Endothelial cell of umbilical vein (primary cell): Measurements from ENCODE around the gene CCDC97. TPM values are rescaled to one million over a fixed set of nuclear protein-coding genes. Genes with fewer than 3 reads are reported as not detected.

ENCODE experiments used
- BruUV-seq: library from RNA; stranded (reverse); fragments of 400-500 nt; replicated peaks from 2 replicates; lab custom pipeline; 2021; lab: Mats Ljungman, UMichigan
- CTCF ChIA-PET: fragments of 300-600, 350-600 bp; sonication (Branson Sonifier 250); formaldehyde crosslinking; loops from one replicate; lab custom pipeline; 2021; ENCODE audit warnings: antibody characterized with exemption, inconsistent platforms; lab: Charles Lee
- POLR2A ChIA-PET: fragments of 300-600, 350-600 bp; sonication (Branson Sonifier 250); formaldehyde crosslinking; loops from one replicate; lab custom pipeline; 2021; ENCODE audit warnings: antibody characterized with exemption, inconsistent platforms; lab: Charles Lee
- DNase-seq: peaks from one replicate; pipeline ENCODE4 v3.0.0-alpha.2; 2011; ENCODE audit warnings: low read depth, low spot score
- FAIRE-seq: peaks from 2 replicates; lab custom pipeline; 2011; peaks lifted over from hg19 to GRCh38; lab: Jason Lieb, UNC
- H2AFZ ChIP-seq: 2 replicates; pipeline ENCODE4 v1.6.0; 2012; ENCODE audit warnings: low read depth, low read length, control low read depth, inconsistent platforms
- H3K27ac ChIP-seq: 2 replicates; pipeline ENCODE4 v1.5.1; 2011; ENCODE audit warnings: low read depth, mild to moderate bottlenecking, control low read depth, low read length, moderate library complexity; ENCODE audit not compliant: insufficient read depth
- H3K27me3 ChIP-seq, 2 experiments: 2 replicates each; pipeline versions ENCODE4 v1.6.0 to v1.6.1; 2011; ENCODE audit warnings: low read length in 2 of 2, mixed read lengths in 1 of 2; ENCODE audit not compliant: control insufficient read depth in 2 of 2, insufficient read depth in 2 of 2
- H3K36me3 ChIP-seq, 2 experiments: 2 replicates in 1 of 2; 3 replicates in 1 of 2; pipeline ENCODE4 v1.5.1; 2011; ENCODE audit warnings: low read length in 2 of 2, mild to moderate bottlenecking in 1 of 2, moderate library complexity in 1 of 2; ENCODE audit not compliant: control insufficient read depth in 2 of 2, insufficient read depth in 2 of 2; ENCODE audit errors: extremely low read depth in 1 of 2
- H3K4me1 ChIP-seq: 3 replicates; pipeline ENCODE4 v1.5.1; 2011; ENCODE audit warnings: mild to moderate bottlenecking, low read length; ENCODE audit not compliant: control insufficient read depth, insufficient read depth; ENCODE audit errors: extremely low read depth
- H3K4me2 ChIP-seq: 2 replicates; pipeline ENCODE4 v1.6.1; 2011; ENCODE audit warnings: low read length, control low read depth, mixed read lengths; ENCODE audit not compliant: insufficient read depth
- H3K4me3 ChIP-seq, 3 experiments: fragments of 200-600 bp in 1 of 3; sonication (generic), shearing (Covaris generic) in 1 of 3; replicated peaks in 1 of 3; 2 replicates each; pipeline ENCODE4 v1.5.1; 2011 to 2016; ENCODE audit warnings: control low read depth in 3 of 3, low read length in 3 of 3, mild to moderate bottlenecking in 2 of 3, inconsistent platforms in 1 of 3, low read depth in 1 of 3, moderate library complexity in 1 of 3; ENCODE audit not compliant: insufficient read depth in 1 of 3
- H3K79me2 ChIP-seq: 2 replicates; pipeline ENCODE4 v1.6.0; 2012; ENCODE audit warnings: low read length, inconsistent platforms; ENCODE audit not compliant: control insufficient read depth, insufficient read depth
- H3K9ac ChIP-seq: replicated peaks from 2 replicates; pipeline ENCODE3; 2011; ENCODE audit warnings: low read length, control low read depth; ENCODE audit not compliant: insufficient read depth; ENCODE audit errors: extremely low read depth
- H3K9me1 ChIP-seq: replicated peaks from 3 replicates; pipeline ENCODE4 v1.6.0; 2011; ENCODE audit warnings: mild to moderate bottlenecking, low read length; ENCODE audit not compliant: control insufficient read depth, insufficient read depth; ENCODE audit errors: extremely low read depth
- H3K9me3 ChIP-seq: replicated peaks from 2 replicates; pipeline ENCODE4 v1.5.1; 2012; ENCODE audit warnings: low read length, inconsistent platforms; ENCODE audit not compliant: control insufficient read depth, insufficient read depth
- H4K20me1 ChIP-seq: replicated peaks from 2 replicates; pipeline ENCODE3; 2011; ENCODE audit warnings: mild to moderate bottlenecking, low read length; ENCODE audit not compliant: control insufficient read depth, insufficient read depth; ENCODE audit errors: extremely low read depth
- EZH2 ChIP-seq: IDR thresholded peaks from 2 replicates; pipeline ENCODE4 v1.6.1; 2012; ENCODE audit warnings: borderline replicate concordance, low read depth, mild to moderate bottlenecking, moderate library complexity, low read length, inconsistent platforms; ENCODE audit not compliant: severe bottlenecking
- FOS ChIP-seq: IDR thresholded peaks from 2 replicates; pipeline ENCODE4 v1.6.1; 2011; ENCODE audit warnings: mild to moderate bottlenecking, low read length, moderate library complexity, borderline replicate concordance; ENCODE audit not compliant: insufficient read depth
- GATA2 ChIP-seq: IDR thresholded peaks from 2 replicates; pipeline ENCODE4 v1.7.0; 2011; ENCODE audit warnings: low read depth, mild to moderate bottlenecking, moderate library complexity, mixed read lengths, low read length; ENCODE audit not compliant: insufficient read length, insufficient read depth
- JUN ChIP-seq: IDR thresholded peaks from 2 replicates; pipeline ENCODE4 v1.6.1; 2011; ENCODE audit warnings: borderline replicate concordance, low read depth; ENCODE audit not compliant: insufficient read length, insufficient read depth
- MYC ChIP-seq: IDR thresholded peaks from one replicate; pipeline ENCODE4 v1.6.1; 2011; ENCODE audit warnings: mild to moderate bottlenecking, low read depth, low read length
- POLR2A ChIP-seq: IDR thresholded peaks from 2 replicates; pipeline ENCODE4 v1.6.1; 2012; ENCODE audit warnings: low read depth, mild to moderate bottlenecking, control low read depth, low read length
- POLR2AphosphoS5 ChIP-seq: IDR thresholded peaks from 2 replicates; pipeline ENCODE4 v1.6.1; 2012; ENCODE audit warnings: low read depth, mild to moderate bottlenecking, control low read depth, low read length, moderate library complexity; ENCODE audit not compliant: insufficient read depth
- dilution Hi-C: fragments of 300-500 bp; cut with MboI; formaldehyde crosslinking; loops from one replicate; pipeline ENCODE4 v1.15.0; 2019; ENCODE audit warnings: low sequenced_read_pairs; ENCODE audit not compliant: extremely low pct_ligation_motif_present
- intact Hi-C: fragments of 100-400 bp; cut with micrococcal nuclease; formaldehyde crosslinking; loops from one replicate; pipeline ENCODE4 v1.10.0; 2022
- polyA plus RNA-seq, 4 experiments: library from polyadenylated mRNA; depleted of rRNA in 3 of 4; stranded (reverse) in 3 of 4; unstranded in 1 of 4; fragments of >200 nt; gene quantifications; 2 replicates each; pipeline versions ENCODE4 v1.2.1 to v1.2.3, GENCODE V29; 2011 to 2012; ENCODE audit warnings: missing spikeins in 1 of 4
- total RNA-seq: library from RNA; stranded (reverse); gene quantifications from 2 replicates; pipeline ENCODE4 v1.2.3, GENCODE V29; 2021
- TF ChIP-seq, protein P1 (sequence below): IDR thresholded peaks from 2 replicates; pipeline ENCODE4 v1.6.1; 2011; ENCODE audit not compliant: insufficient read depth, insufficient read length
- TF ChIP-seq, protein P2 (sequence below), 2 donors: IDR thresholded peaks; 1 replicate in 1 of 2; 2 replicates in 1 of 2; pipeline ENCODE4 v1.5.1; 2011; ENCODE audit warnings: low read length in 2 of 2, mild to moderate bottlenecking in 2 of 2, moderate library complexity in 2 of 2, control low read depth in 1 of 2, inconsistent platforms in 1 of 2, low read depth in 1 of 2; ENCODE audit not compliant: insufficient read depth in 1 of 2; ENCODE audit errors: extremely low read depth in 1 of 2

The CCDC97 gene
- total and polyA plus RNA-seq, 2 donors (not counting 3 experiments of a cell fraction or from before 2014, with no cell fraction given), result 20.7 to 27.2 TPM

DNA sequence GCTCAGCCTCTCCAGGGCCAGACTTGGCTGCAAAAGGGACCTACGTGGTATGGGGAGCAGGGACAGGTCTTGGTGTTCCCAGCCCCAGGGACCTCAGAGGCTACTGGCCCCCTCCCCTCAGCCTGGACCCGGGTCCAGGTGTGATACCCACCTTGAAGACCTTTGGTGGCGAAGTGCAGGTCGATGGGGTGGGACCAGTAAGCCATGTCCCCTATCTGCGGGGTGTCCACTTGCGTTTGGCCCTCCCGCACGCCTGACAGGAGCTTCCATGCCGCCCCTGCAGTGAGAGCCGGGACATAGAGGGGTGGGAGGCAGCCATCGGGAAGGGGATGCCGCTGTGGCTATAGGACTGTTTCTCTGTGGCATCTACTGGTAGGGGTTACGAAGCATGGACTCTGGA is 47.8 kb downstream of the CCDC97 start:
- Histone ChIP-seq H3K9me3 (no peaks in the 10 kb centered on the region), H3K4me2 (no peak overlapping the region), H3K9me1 (no peaks in the 10 kb centered on the region), H3K79me2 (peaks cover 7% of the 10 kb centered on the region), H3K4me3 (no peak overlapping the region), H3K36me3 (no peaks in the 10 kb centered on the region), H3K27ac (no peak overlapping the region), H3K27me3 (no peaks in the 10 kb centered on the region), H4K20me1 (no peaks in the 10 kb centered on the region), H2AFZ (no peak overlapping the region), H3K9ac (no peak overlapping the region), H3K4me1 (no peaks in the 10 kb centered on the region)
- ChIA-PET POLR2A (no interaction called here), CTCF (interaction anchor here (1.0 kb wide), 1 partner anchor 31 kb away, joined by 3 read pairs; no protein-coding TSS in a partner anchor)
- TF ChIP-seq, protein P1, sequence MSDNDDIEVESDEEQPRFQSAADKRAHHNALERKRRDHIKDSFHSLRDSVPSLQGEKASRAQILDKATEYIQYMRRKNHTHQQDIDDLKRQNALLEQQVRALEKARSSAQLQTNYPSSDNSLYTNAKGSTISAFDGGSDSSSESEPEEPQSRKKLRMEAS, result no peak
- TF ChIP-seq, protein P2, sequence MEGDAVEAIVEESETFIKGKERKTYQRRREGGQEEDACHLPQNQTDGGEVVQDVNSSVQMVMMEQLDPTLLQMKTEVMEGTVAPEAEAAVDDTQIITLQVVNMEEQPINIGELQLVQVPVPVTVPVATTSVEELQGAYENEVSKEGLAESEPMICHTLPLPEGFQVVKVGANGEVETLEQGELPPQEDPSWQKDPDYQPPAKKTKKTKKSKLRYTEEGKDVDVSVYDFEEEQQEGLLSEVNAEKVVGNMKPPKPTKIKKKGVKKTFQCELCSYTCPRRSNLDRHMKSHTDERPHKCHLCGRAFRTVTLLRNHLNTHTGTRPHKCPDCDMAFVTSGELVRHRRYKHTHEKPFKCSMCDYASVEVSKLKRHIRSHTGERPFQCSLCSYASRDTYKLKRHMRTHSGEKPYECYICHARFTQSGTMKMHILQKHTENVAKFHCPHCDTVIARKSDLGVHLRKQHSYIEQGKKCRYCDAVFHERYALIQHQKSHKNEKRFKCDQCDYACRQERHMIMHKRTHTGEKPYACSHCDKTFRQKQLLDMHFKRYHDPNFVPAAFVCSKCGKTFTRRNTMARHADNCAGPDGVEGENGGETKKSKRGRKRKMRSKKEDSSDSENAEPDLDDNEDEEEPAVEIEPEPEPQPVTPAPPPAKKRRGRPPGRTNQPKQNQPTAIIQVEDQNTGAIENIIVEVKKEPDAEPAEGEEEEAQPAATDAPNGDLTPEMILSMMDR (IDR thresholded peaks at IDR 0.05; ENCODE audit: extremely low read depth in 1 of 2, insufficient read depth in 1 of 2, low read depth in 1 of 2, low read length in 2 of 2), result no peak
- TF ChIP-seq FOS (no peak), POLR2A (no peak), GATA2 (no peak), MYC (no peak), POLR2AphosphoS5 (no peak), JUN (no peak), EZH2 (no peak)
- dilution Hi-C loops, result no loop called here
- DNase-seq, result no peak
- no TSS peak for BruUV-seq
- intact Hi-C loops, result no loop called here
- no peak for FAIRE-seq
